ENCODE results near the gene NOL4L. TPM values are rescaled to one million over a fixed set of nuclear protein-coding genes. Genes with fewer than 3 reads are reported as not detected.

The NOL4L gene
- total RNA-seq, 4 donors from 2014 or later = 5.8 to 19.4 (median 12.8) TPM

- intact Hi-C loops (cut with DNase I) = no loop called here
- WGBS = 79% methylated on average over 6 of the region's 21 CpGs
- TF ChIP-seq CTCF (IDR thresholded peaks at IDR 0.05) (no peak), POLR2A (IDR thresholded peaks at IDR 0.05; ENCODE audit: low read depth) (no peak), EP300 (IDR thresholded peaks at IDR 0.05) (no peak), POLR2AphosphoS5 (IDR thresholded peaks at IDR 0.05) (no peak)
- Histone ChIP-seq H3K9me3 (no peaks in the 10 kb centered on the region), H3K36me3 (no peaks in the 10 kb centered on the region), H3K27me3 (peaks cover 0 to 25% (median 0%) of the 10 kb centered on the region in 4 donors), H3K4me1 (peaks cover 9 to 12% (median 12%) of the 10 kb centered on the region in 4 donors), H3K27ac (replicated peaks in 1 of 4) (no peak overlapping the region), H3K4me3 (no peak overlapping the region)
- DNase-seq (ENCODE audit: extremely low spot score) = no peak
Observed at GRCh38 chr20:32622585-32623468, 37.7 kb upstream of the NOL4L start.

- H3K4me1 ChIP-seq = peaks cover 1 to 4% (median 4%) of the 10 kb centered on the region in 4 donors
- no peak for DNase-seq (ENCODE audit: extremely low spot score)
- TF ChIP-seq EP300 (IDR thresholded peaks at IDR 0.05) (no peak), POLR2A (IDR thresholded peaks at IDR 0.05; ENCODE audit: low read depth) (no peak), POLR2AphosphoS5 (IDR thresholded peaks at IDR 0.05) (no peak), CTCF (IDR thresholded peaks at IDR 0.05) (no peak)
- no peaks in the 10 kb centered on the region for H3K9me3 ChIP-seq
- peaks cover 0 to 21% (median 0%) of the 10 kb centered on the region in 4 donors for H3K27me3 ChIP-seq
- H3K27ac ChIP-seq (replicated peaks in 1 of 4) = no peak overlapping the region
- 87% methylated on average over 16 of the region's 16 CpGs for WGBS
- no peaks in the 10 kb centered on the region for H3K36me3 ChIP-seq
- intact Hi-C loops (cut with DNase I) = no loop called here
- no peak overlapping the region for H3K4me3 ChIP-seq
Observed at GRCh38 chr20:32621891-32622584, 36.9 kb upstream of the NOL4L start.

- no peak overlapping the region for H3K4me3 ChIP-seq
- H3K9me3 ChIP-seq = no peaks in the 10 kb centered on the region
- intact Hi-C loops (cut with DNase I) = no loop called here
- TF ChIP-seq EP300 (IDR thresholded peaks at IDR 0.05) = no peak
- TF ChIP-seq POLR2AphosphoS5 (IDR thresholded peaks at IDR 0.05) = no peak
- TF ChIP-seq POLR2A (IDR thresholded peaks at IDR 0.05; ENCODE audit: low read depth) = no peak
- TF ChIP-seq CTCF (IDR thresholded peaks at IDR 0.05) = no peak
- H3K4me1 ChIP-seq = no peaks in the 10 kb centered on the region
- WGBS = 78% methylated on average over 5 of the region's 5 CpGs
- H3K27ac ChIP-seq (replicated peaks in 1 of 4) = no peak overlapping the region
- H3K36me3 ChIP-seq = no peaks in the 10 kb centered on the region
- H3K27me3 ChIP-seq = peaks cover 0 to 13% (median 0%) of the 10 kb centered on the region in 4 donors
- no peak for DNase-seq (ENCODE audit: extremely low spot score)
Observed at GRCh38 chr20:32621071-32621890, 36.1 kb upstream of the NOL4L start.

- H3K9me3 ChIP-seq = no peaks in the 10 kb centered on the region
- H3K27me3 ChIP-seq = peaks cover 0 to 13% (median 0%) of the 10 kb centered on the region in 4 donors
- TF ChIP-seq POLR2AphosphoS5 (IDR thresholded peaks at IDR 0.05) = no peak
- no peak overlapping the region for H3K4me3 ChIP-seq
- whole genome bisulfite sequencing = 54% methylated on average over 8 of the region's 8 CpGs
- no peaks in the 10 kb centered on the region for H3K36me3 ChIP-seq
- no peak overlapping the region for H3K27ac ChIP-seq (replicated peaks in 1 of 4)
- DNase-seq (ENCODE audit: extremely low spot score) = no peak
- intact Hi-C loops (cut with DNase I) = no loop called here
- H3K4me1 ChIP-seq = no peaks in the 10 kb centered on the region
Observed at GRCh38 chr20:32619586-32619985, 34.5 kb upstream of the NOL4L start.
